ENCODE results near the gene TCN2.
"Not testable (repeated sequence)": the region's sequence is repeated elsewhere in the genome, so short reads cannot be mapped to it uniquely, and the experiment has no call there.

Gene TCN2

DNA sequence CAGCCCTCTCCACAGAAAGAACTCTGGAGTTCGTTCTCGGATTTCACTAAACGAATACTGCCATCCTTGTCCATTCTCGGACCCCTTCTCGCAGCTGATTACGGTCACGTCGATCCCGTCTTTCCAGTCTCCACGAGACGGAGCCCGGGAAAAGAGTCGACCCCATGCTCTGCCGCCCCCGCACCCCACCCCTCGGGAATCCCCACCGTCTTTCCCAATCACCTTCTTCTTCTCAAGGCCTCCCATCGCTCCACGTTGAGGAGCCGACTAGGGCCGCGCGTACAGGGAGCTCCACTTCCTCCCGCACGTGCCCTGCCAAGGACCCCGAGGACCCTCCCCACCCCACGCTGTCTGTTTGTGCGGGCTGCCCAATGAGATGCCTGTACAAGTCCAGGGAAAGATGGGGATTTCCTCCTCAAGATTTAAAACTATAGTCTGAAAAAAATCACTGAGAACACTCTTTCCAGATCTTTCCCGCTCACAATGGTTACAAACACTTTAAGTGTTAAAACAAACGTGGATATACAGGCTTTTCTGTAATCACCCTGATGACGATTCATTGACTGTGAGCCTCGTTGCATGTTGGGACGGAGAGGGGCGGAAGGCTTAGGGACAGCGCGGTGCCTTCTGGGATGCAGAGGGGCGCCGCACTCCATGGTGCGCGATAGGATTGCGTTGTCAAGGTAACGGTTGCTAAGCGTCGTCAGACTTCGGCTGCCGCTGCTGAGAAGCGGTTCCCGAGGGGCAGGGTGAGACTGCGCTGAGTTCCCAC lies 15.2 kb upstream of the TCN2 start, which contains the start of gene PES1:
TSS of gene PES1 (minus strand) at position 323 of the 772 bp plus-strand sequence. CDS start at position 246, 77 bp downstream.
- DNase-seq, result peak; percentile 94
- ATAC-seq (replicated peaks), result peak; percentile 100
- peaks cover 0 to 4% of the 10 kb centered on the region in 2 donors for H3K4me1 Mint-ChIP-seq
- no peak within 1 kb of the TSS for H3K27ac Mint-ChIP-seq
- H3K27me3 Mint-ChIP-seq, result peaks cover 4 to 6% of the 10 kb centered on the region in 2 donors
- H3K9me3 Mint-ChIP-seq, result no peaks in the 10 kb centered on the region
- peaks cover 19 to 30% of the 10 kb centered on the region in 2 donors for H3K36me3 Mint-ChIP-seq
- H3K4me3 Mint-ChIP-seq, result no peak within 1 kb of the TSS

DNA sequence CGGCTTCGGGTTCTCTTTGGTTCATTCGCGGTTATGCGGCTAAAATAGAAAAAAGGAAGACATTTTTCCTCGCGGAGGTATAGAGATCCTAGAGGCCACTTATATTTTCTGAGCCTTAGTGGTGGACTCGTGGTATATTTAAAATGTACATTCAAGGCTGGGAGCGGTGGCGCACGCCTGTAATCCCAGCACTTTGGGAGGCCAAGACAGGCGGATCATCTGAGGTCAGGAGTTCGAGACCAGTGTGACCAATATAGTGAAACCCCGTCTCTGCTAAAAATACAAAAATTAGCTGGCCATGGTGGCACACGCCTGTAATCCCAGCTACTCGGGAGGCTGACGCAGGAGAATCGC lies 14.6 kb upstream of the TCN2 start:
- not testable (repeated sequence) for ATAC-seq (replicated peaks); H3K4me1 Mint-ChIP-seq; H3K9me3 Mint-ChIP-seq; H3K4me3 Mint-ChIP-seq; DNase-seq; H3K27ac Mint-ChIP-seq; H3K27me3 Mint-ChIP-seq
- peaks cover 14 to 24% of the 10 kb centered on the region in 2 donors for H3K36me3 Mint-ChIP-seq

DNA sequence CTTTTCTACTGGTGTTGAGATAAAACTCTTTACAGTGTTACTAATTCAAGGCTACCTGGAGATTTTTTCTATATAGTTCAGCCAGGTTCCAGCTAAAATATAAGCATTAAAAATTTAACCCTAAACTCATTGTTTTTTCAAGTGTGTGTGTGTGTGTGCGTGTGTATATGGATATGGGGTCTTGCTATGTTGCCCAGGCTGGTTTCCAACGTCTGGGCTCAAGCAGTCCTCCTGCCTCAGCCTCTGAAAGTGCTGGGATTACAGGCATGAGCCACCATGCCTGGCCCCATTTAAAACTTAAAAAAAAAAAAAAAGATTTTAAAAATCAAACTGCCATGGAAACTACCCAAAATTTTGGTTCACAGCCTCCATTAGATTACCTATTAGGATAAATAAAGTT lies 10.8 kb upstream of the TCN2 start:
- H3K36me3 Mint-ChIP-seq, result no peaks in the 10 kb centered on the region
- DNase-seq (no peak), ATAC-seq (replicated peaks) (no peak)
- H3K27ac Mint-ChIP-seq, result no peak overlapping the region
- H3K4me3 Mint-ChIP-seq, result no peak overlapping the region
- H3K27me3 Mint-ChIP-seq, result peaks cover 4 to 6% of the 10 kb centered on the region in 2 donors
- no peaks in the 10 kb centered on the region for H3K4me1 Mint-ChIP-seq
- H3K9me3 Mint-ChIP-seq, result no peaks in the 10 kb centered on the region

DNA sequence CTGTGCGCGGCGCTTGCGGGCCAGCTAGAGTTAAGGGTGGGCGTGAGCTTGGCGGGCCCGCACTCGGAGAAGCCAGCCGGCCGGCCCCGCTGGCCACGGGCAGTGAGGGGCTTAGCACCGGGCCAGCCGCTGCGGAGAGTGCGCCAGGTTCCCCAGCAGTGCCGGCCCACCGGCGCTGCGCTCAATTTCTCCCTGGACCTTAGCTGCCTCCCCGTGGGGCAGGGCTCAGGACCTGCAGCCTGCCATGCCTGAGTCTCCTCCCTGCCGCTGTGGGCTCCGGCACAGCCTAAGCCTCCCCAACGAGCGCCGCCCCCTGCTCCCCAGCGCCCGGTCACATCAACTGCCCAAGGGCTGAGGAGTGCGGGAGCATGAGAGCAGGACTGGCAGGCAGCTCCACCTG lies 10.1 kb upstream of the TCN2 start:
- H3K36me3 Mint-ChIP-seq, result no peaks in the 10 kb centered on the region
- no peak for DNase-seq
- peaks cover 4 to 6% of the 10 kb centered on the region in 2 donors for H3K27me3 Mint-ChIP-seq
- no peak overlapping the region for H3K27ac Mint-ChIP-seq
- H3K4me3 Mint-ChIP-seq, result no peak overlapping the region
- no peaks in the 10 kb centered on the region for H3K4me1 Mint-ChIP-seq
- no peak for ATAC-seq (replicated peaks)
- no peaks in the 10 kb centered on the region for H3K9me3 Mint-ChIP-seq

DNA sequence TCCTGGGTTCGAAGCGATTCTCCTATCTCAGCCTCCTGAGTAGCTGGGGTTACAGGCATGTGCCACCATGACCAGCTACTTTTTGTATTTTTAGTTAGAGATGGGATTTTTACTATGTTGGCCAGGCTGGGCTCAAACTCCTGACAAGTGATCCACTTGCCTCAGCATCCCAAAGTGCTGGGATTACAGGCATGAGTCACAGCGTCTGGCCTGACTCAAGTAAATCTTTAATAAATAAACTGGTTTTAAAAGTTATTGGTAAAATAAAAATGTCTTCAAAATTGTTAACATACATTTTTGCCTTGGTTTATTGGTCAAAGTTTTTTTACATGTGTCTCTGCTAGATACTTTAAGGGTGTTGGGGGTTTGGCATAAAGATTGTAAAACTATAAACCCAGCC lies 8.0 kb upstream of the TCN2 start:
- peaks cover 0 to 4% of the 10 kb centered on the region in 2 donors for H3K27me3 Mint-ChIP-seq
- no peaks in the 10 kb centered on the region for H3K9me3 Mint-ChIP-seq
- no peaks in the 10 kb centered on the region for H3K36me3 Mint-ChIP-seq
- H3K4me1 Mint-ChIP-seq, result peaks cover 0 to 1% of the 10 kb centered on the region in 2 donors
- no peak for ATAC-seq (replicated peaks)
- H3K4me3 Mint-ChIP-seq, result no peak overlapping the region
- no peak overlapping the region for H3K27ac Mint-ChIP-seq
- no peak for DNase-seq

DNA sequence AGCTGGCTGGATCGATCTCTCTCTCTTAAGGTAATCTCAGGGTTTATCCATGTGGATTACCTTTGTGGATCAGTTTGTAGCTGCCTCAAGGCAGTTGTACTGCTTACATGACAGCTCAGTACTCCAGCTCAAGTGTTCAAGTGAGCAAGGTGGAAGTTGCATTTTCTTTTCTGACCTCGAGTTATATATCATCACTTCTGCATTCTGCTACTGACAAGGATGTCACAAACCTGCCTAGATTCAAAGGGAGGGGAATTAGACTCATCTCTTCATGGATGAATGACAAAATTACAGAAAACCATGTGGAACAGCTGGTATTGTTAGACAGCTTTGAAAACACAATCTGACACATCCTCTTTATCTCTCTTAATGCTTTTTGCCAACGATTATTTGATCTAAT lies 6.1 kb upstream of the TCN2 start:
- no peak overlapping the region for H3K27ac Mint-ChIP-seq
- H3K4me3 Mint-ChIP-seq, result no peak overlapping the region
- no peaks in the 10 kb centered on the region for H3K9me3 Mint-ChIP-seq
- peaks cover 0 to 9% of the 10 kb centered on the region in 2 donors for H3K27me3 Mint-ChIP-seq
- no peaks in the 10 kb centered on the region for H3K36me3 Mint-ChIP-seq
- ATAC-seq (replicated peaks) (peak; percentile 25 to 39), DNase-seq (no peak)
- peaks cover 1 to 5% of the 10 kb centered on the region in 2 donors for H3K4me1 Mint-ChIP-seq

DNA sequence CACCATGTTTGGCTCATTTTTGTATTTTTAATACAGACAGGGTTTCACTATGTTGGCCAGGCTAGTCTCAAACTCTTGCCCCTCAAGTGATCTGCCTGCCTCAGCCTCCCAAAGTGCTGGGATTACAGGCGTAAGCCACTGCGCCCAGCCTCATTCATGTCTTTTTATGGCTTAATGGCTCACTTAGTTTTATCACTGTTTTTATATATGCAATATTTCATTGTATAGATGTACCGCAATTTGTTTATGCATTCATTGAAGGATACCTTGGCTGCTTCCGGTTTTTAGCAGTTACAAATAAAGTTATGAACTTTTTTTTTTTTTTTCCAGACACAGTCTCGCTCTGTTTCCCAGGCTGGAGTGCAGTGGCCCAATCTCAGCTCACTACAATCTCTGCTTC lies 5.5 kb upstream of the TCN2 start:
- Mint-ChIP-seq H3K4me1 (peaks cover 5 to 10% of the 10 kb centered on the region in 2 donors), H3K4me3 (no peak overlapping the region), H3K36me3 (no peaks in the 10 kb centered on the region), H3K27me3 (peaks cover 0 to 5% of the 10 kb centered on the region in 2 donors), H3K27ac (no peak overlapping the region), H3K9me3 (no peaks in the 10 kb centered on the region)
- ATAC-seq (replicated peaks), result no peak
- DNase-seq, result no peak

DNA sequence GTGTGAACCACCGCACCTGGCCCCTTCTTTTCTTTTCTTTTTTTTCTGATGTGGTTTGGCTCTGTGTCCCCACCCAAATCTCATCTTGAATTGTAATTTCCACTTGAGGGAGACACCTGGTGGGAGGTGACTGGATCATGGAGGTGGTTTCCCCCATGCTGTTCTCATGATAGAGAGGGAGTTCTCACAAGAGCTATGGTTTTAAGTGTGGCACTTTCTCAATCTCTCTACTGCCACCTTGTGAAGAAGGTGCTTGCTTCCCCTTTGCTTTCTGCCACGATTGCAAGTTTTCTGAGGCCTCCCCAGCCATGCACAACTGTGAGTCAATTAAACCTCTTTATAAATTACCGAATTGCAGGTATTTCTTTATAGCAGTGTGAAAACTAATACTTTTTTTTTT lies 4.9 kb upstream of the TCN2 start:
- Mint-ChIP-seq H3K9me3 (no peaks in the 10 kb centered on the region), H3K36me3 (no peaks in the 10 kb centered on the region), H3K4me3 (no peak overlapping the region), H3K4me1 (peaks cover 9 to 16% of the 10 kb centered on the region in 2 donors), H3K27ac (no peak overlapping the region), H3K27me3 (peaks cover 3 to 10% of the 10 kb centered on the region in 2 donors)
- DNase-seq (no peak), ATAC-seq (replicated peaks) (peak in 1 of 2 donors; percentile 28)

DNA sequence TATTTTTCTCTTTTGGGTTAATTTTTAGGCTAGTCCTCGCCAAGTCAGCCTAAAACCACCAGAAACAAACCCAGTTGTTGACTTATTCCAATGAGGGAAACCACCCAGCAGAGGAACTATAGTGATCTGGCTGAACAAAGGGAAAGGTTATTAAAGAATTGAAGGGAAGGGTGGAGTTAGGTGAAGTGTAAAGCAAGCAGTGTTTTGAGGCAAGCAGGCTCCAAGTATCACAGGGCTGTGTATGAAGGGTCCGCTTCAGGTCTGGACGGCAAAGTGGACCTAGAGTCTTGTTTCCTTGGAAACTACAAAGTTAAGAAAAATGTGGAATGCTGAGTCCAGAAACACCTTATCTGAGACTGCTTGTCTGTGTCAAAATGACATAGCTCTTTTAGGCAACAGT lies 3.2 kb upstream of the TCN2 start:
- H3K27ac Mint-ChIP-seq, result no peak overlapping the region
- H3K36me3 Mint-ChIP-seq, result no peaks in the 10 kb centered on the region
- ATAC-seq (replicated peaks) (no peak), DNase-seq (no peak)
- H3K4me3 Mint-ChIP-seq, result no peak overlapping the region
- H3K4me1 Mint-ChIP-seq, result peaks cover 20 to 33% of the 10 kb centered on the region in 2 donors
- peaks cover 7 to 15% of the 10 kb centered on the region in 2 donors for H3K27me3 Mint-ChIP-seq
- H3K9me3 Mint-ChIP-seq, result no peaks in the 10 kb centered on the region

DNA sequence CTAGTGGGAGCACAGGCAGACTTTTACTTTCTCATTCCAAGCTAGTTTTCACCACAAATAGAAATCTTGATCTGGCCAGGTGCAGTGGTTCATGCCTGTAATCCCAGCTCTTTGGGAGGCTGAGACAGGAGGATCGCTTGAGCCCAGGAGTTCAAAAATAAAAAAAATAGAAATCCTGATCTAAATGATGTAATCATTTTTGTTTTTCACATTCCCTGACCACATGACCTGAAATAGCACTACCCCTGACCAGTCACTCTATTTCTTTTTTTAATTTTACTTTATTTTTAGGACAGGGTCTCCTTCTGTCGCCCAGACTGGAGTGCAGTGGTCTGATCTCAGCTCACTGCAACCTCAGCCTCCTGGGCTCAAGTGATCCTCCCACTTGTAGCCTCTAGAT lies 2.3 kb upstream of the TCN2 start:
- H3K27me3 Mint-ChIP-seq, result peaks cover 12 to 20% of the 10 kb centered on the region in 2 donors
- H3K36me3 Mint-ChIP-seq, result no peaks in the 10 kb centered on the region
- peaks cover 28 to 42% of the 10 kb centered on the region in 2 donors for H3K4me1 Mint-ChIP-seq
- no peak for DNase-seq
- ATAC-seq (replicated peaks), result no peak
- no peaks in the 10 kb centered on the region for H3K9me3 Mint-ChIP-seq
- H3K4me3 Mint-ChIP-seq, result no peak overlapping the region
- H3K27ac Mint-ChIP-seq, result no peak overlapping the region

DNA sequence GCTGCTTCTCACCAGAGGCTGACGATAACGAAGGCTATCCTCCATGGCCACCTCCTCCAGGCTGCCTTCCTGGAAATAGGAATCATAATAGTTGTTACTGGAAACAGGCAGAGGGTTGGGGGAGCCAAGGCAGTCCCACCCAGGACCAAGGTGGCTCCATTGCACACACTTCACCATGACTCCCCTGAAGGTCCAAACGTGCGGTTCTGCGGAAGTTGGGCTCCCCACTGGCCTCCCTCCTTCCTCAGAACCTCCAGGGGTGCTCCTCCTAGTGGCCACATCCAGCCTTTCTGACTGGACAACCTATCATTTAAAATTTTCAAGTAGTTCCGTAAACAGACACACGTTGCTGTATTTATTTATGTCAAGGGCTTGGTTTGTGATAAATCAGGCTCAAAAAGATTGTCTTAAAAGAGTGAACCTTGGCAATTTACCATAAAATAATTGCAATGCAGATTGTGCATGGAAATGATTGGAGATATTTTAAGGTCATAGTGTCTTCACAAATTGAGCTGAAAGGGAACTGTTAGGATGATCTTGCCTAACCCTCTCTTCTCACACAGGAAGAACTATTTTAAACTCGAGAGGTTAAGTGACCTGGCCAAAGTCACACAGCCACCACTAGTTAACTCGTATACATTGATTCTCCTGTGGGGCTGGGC lies 1.4 kb upstream of the TCN2 start:
- DNase-seq, result peak; percentile 38
- peak; percentile 37 to 39 for ATAC-seq (replicated peaks)
- H3K27me3 Mint-ChIP-seq, result peaks cover 12 to 20% of the 10 kb centered on the region in 2 donors
- peaks cover 28 to 46% of the 10 kb centered on the region in 2 donors for H3K4me1 Mint-ChIP-seq
- H3K4me3 Mint-ChIP-seq, result peak overlapping the region; percentile 26 to 57
- H3K27ac Mint-ChIP-seq, result no peak overlapping the region
- no peaks in the 10 kb centered on the region for H3K36me3 Mint-ChIP-seq
- no peaks in the 10 kb centered on the region for H3K9me3 Mint-ChIP-seq

DNA sequence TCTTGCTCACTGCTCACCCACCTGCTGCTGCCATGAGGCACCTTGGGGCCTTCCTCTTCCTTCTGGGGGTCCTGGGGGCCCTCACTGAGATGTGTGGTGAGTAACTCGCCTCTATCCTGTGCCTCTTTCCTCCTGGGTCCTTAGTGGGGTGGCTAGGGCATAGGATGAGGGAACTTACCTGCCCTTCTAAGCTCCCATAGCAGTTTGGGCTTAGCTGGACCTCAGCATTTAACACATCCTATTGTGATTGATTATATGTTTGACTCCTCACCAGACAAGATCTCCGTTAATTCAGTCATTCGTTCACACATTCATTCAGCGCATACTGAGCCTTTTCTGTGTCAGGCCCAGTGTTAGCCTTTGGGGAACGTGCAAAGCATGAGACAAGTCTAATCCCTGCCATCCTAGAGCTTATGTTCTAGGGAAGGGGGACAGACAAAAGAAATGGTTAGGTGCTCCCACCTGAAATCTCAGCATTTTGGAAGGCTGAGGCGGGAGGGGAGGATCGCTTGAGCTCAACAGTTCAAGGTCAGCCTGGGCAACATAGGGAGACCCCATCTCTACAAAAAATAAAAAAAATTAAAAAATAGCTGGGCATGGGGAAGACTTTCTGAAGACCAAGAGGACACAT lies 441 bp downstream of the TCN2 start:
- H3K27me3 Mint-ChIP-seq, result peaks cover 12 to 20% of the 10 kb centered on the region in 2 donors
- no peak for ATAC-seq (replicated peaks)
- H3K4me1 Mint-ChIP-seq, result peaks cover 26 to 46% of the 10 kb centered on the region in 2 donors
- H3K27ac Mint-ChIP-seq, result peak overlapping the region; percentile 70
- H3K9me3 Mint-ChIP-seq, result no peaks in the 10 kb centered on the region
- no peaks in the 10 kb centered on the region for H3K36me3 Mint-ChIP-seq
- peak overlapping the region; percentile 86 to 87 for H3K4me3 Mint-ChIP-seq
- no peak for DNase-seq

DNA sequence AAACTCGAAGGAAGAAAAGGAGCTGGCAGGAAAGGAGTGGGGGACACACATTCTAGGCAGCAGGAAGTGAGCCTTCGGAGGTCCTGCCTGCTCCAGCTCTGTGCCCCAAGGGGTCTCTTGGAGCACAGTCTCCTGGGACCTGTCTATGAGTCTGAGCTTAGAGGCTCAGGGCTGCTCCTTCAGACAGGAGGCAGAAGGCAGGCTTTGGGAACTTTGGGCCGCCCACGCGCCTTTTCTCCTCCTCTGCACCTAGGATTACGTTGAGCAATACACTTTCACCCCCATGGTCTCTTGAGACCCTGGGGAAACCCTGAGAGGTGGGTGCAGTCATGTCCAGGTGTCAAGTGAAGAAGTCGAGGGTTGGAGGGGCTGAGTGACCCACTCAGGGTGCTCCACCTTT lies 965 bp downstream of the TCN2 start:
- Mint-ChIP-seq H3K4me1 (peaks cover 26 to 46% of the 10 kb centered on the region in 2 donors), H3K27ac (no peak overlapping the region), H3K27me3 (peaks cover 12 to 20% of the 10 kb centered on the region in 2 donors), H3K4me3 (no peak overlapping the region), H3K9me3 (no peaks in the 10 kb centered on the region), H3K36me3 (no peaks in the 10 kb centered on the region)
- no peak for ATAC-seq (replicated peaks)
- DNase-seq, result peak; percentile 22

DNA sequence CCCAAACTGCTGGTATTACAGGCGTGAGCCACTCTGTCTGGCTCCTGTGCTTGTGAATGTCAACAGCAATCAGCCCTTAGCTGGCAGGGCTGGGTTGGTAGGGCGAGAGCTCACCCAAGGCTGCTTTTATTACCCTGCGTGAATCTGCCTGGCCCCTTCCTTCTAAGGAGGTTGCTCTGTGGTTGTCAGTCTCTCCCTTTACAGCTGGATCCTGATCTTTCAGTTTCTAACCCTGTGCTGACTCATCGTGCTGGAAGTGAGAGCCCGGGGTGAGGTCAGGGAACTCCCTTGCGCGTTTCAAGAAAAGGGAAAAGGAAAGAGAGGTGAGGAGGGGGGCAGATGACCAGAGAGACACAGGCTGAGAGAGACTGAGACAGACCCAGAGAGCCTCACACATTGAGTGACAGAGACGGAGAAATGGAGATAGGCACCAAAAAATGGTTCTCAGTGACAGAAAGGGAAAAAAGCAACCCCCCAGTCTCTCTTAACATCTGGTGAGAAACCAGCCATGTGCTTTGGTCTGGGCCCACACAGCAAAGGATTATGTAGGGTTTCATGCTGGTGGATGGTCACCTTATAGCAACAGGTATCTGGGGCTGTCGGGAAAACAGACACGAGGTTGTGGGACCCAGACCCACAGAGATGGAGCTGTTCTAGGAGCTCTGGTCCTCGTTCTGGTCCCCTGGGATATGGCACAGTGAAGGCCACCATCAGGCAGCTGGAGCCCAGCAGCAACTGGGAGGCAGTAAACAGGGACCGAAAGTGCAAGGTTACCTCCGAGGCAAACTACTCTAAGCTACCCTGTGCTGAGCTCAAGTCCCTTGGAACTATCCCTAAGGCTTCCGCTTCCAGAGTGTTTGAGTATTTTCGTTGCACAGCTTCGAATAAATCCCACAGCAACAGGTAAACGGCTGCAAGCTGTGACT lies 2.5 kb downstream of the TCN2 start:
- peak; percentile 28 for DNase-seq

More for the DNA sequence above, 2.5 kb downstream of the TCN2 start:
- Mint-ChIP-seq H3K27me3 (peaks cover 16 to 26% of the 10 kb centered on the region in 2 donors), H3K9me3 (no peaks in the 10 kb centered on the region), H3K4me3 (no peak overlapping the region), H3K27ac (peak overlapping the region; percentile 83), H3K4me1 (peaks cover 26 to 46% of the 10 kb centered on the region in 2 donors), H3K36me3 (no peaks in the 10 kb centered on the region)
- ATAC-seq (replicated peaks), result peak; percentile 45 to 71

Data from stimulated activated naive B cell treated with anti-CD40 and anti-IgM and Interleukin-4, amounts not matched to agents 10 μg/mL and 1 μg/mL and 100 μg/mL, for 72 hours (primary cell).